ENCODE measurements around the gene FAM3D.
"Not testable (repeated sequence)": the region's sequence is repeated elsewhere in the genome, so short reads cannot be mapped to it uniquely, and the experiment has no call there.

FAM3D gene

GRCh38 chr3:58666683-58667082 lies at the start of gene FAM3D:
Gene FAM3D, minus strand, starts transcription at chr3:58666774. Its CDS starts 11,211 bp downstream, at chr3:58655563.
- DNase-seq (ENCODE audit: low read depth in 2 of 2) = no peak

GRCh38 chr3:58713715-58714401 lies 47.3 kb upstream of the FAM3D start:
- no peak for DNase-seq (ENCODE audit: low read depth in 2 of 2)

- no peak for DNase-seq (ENCODE audit: low read depth in 2 of 2)
Measured at GRCh38 chr3:58711871-58712270, 45.3 kb upstream of the FAM3D start.

- DNase-seq (ENCODE audit: low read depth in 2 of 2) = not testable (repeated sequence)
Measured at GRCh38 chr3:58708983-58709382, 42.4 kb upstream of the FAM3D start.

- DNase-seq (ENCODE audit: low read depth in 2 of 2) = no peak
Measured at GRCh38 chr3:58708116-58708791, 41.7 kb upstream of the FAM3D start.

- DNase-seq (ENCODE audit: low read depth in 2 of 2) = no peak
Measured at GRCh38 chr3:58707390-58707930, 40.9 kb upstream of the FAM3D start.

GRCh38 chr3:58706395-58707167 lies 40.0 kb upstream of the FAM3D start:
- DNase-seq (ENCODE audit: low read depth in 2 of 2) = no peak

GRCh38 chr3:58704745-58705144 lies 38.2 kb upstream of the FAM3D start:
- DNase-seq (ENCODE audit: low read depth in 2 of 2) = no peak

GRCh38 chr3:58704304-58704703 lies 37.7 kb upstream of the FAM3D start:
- DNase-seq (ENCODE audit: low read depth in 2 of 2) = not testable (repeated sequence)

GRCh38 chr3:58698246-58698645 lies 31.7 kb upstream of the FAM3D start:
- no peak for DNase-seq (ENCODE audit: low read depth in 2 of 2)

GRCh38 chr3:58697561-58697960 lies 31.0 kb upstream of the FAM3D start:
- DNase-seq (ENCODE audit: low read depth in 2 of 2) = no peak

- DNase-seq (ENCODE audit: low read depth in 2 of 2) = not testable (repeated sequence)
Measured at GRCh38 chr3:58696813-58697212, 30.2 kb upstream of the FAM3D start.

GRCh38 chr3:58696093-58696492 lies 29.5 kb upstream of the FAM3D start:
- no peak for DNase-seq (ENCODE audit: low read depth in 2 of 2)

- not testable (repeated sequence) for DNase-seq (ENCODE audit: low read depth in 2 of 2)
Measured at GRCh38 chr3:58695284-58695683, 28.7 kb upstream of the FAM3D start.

- DNase-seq (ENCODE audit: low read depth in 2 of 2) = no peak
Measured at GRCh38 chr3:58693940-58694850, 27.6 kb upstream of the FAM3D start.

GRCh38 chr3:58692484-58692883 lies 25.9 kb upstream of the FAM3D start:
- no peak for DNase-seq (ENCODE audit: low read depth in 2 of 2)

- DNase-seq (ENCODE audit: low read depth in 2 of 2) = no peak
Measured at GRCh38 chr3:58691997-58692396, 25.4 kb upstream of the FAM3D start.

- no peak for DNase-seq (ENCODE audit: low read depth in 2 of 2)
Measured at GRCh38 chr3:58690490-58690889, 23.9 kb upstream of the FAM3D start.

GRCh38 chr3:58688574-58688973 lies 22.0 kb upstream of the FAM3D start:
- DNase-seq (ENCODE audit: low read depth in 2 of 2) = no peak

GRCh38 chr3:58686847-58687246 lies 20.3 kb upstream of the FAM3D start:
- no peak for DNase-seq (ENCODE audit: low read depth in 2 of 2)

- no peak for DNase-seq (ENCODE audit: low read depth in 2 of 2)
Measured at GRCh38 chr3:58685641-58686040, 19.1 kb upstream of the FAM3D start.
